Stimulated activated CD4-positive, alpha-beta T cell treated with anti-CD3 and anti-CD28 coated beads, Interleukin-15, amount 100 ng/mL, for 24 hours (primary cell): ENCODE results near the gene MBLAC1.
A peak's percentile ranks its signal among the peaks of the same experiment; 100 is the strongest.

Source experiments
- DNase-seq: peaks from one replicate; pipeline ENCODE4 v3.0.0-alpha.2; 2020

The MBLAC1 gene

GRCh38 chr7:100154651-100155491, 28.1 kb downstream of the MBLAC1 start:
- no peak for DNase-seq

- DNase-seq: no peak
Observed at GRCh38 chr7:100155553-100156317, 29.0 kb downstream of the MBLAC1 start.

GRCh38 chr7:100156331-100157068, 29.7 kb downstream of the MBLAC1 start:
- no peak for DNase-seq

- DNase-seq: no peak
Observed at GRCh38 chr7:100157069-100157333, 30.2 kb downstream of the MBLAC1 start.

- DNase-seq: no peak
Observed at GRCh38 chr7:100157334-100158228, 30.8 kb downstream of the MBLAC1 start.

- peak; percentile 99 for DNase-seq
Observed at GRCh38 chr7:100158229-100159098, 31.7 kb downstream of the MBLAC1 start, which contains the start of gene TRAPPC14. TRAPPC14 (minus strand) TSS chr7:100158723; CDS start chr7:100158499, 224 bp downstream.

GRCh38 chr7:100159099-100159623, 32.4 kb downstream of the MBLAC1 start:
- no peak for DNase-seq

GRCh38 chr7:100160067-100160466, 33.3 kb downstream of the MBLAC1 start:
- no peak for DNase-seq

GRCh38 chr7:100163006-100163531, 36.3 kb downstream of the MBLAC1 start:
- no peak for DNase-seq

- DNase-seq: no peak
Observed at GRCh38 chr7:100163871-100164270, 37.1 kb downstream of the MBLAC1 start.

GRCh38 chr7:100166317-100166940, 39.7 kb downstream of the MBLAC1 start:
- DNase-seq: peak; percentile 61

- no peak for DNase-seq
Observed at GRCh38 chr7:100166970-100167911, 40.5 kb downstream of the MBLAC1 start.

- peak; percentile 36 for DNase-seq
Observed at GRCh38 chr7:100167912-100168323, 41.2 kb downstream of the MBLAC1 start.

- DNase-seq: peak; percentile 42
Observed at GRCh38 chr7:100169147-100169850, 42.5 kb downstream of the MBLAC1 start.

GRCh38 chr7:100170101-100170897, 43.5 kb downstream of the MBLAC1 start:
- DNase-seq: no peak

GRCh38 chr7:100171087-100171681, 44.4 kb downstream of the MBLAC1 start:
- DNase-seq: peak; percentile 45

GRCh38 chr7:100171840-100172239, 45.1 kb downstream of the MBLAC1 start:
- DNase-seq: no peak
